NCI-H1436 treated with DMSO at 0.1 percent for 48 hours (cell line): ENCODE measurements around the gene INTS1.
A peak's percentile ranks its signal among the peaks of the same experiment; 100 is the strongest.
"Not testable (repeated sequence)": the region's sequence is repeated elsewhere in the genome, so short reads cannot be mapped to it uniquely, and the experiment has no call there.

ENCODE experiments used
- DNase-seq: peaks from one replicate; lab custom pipeline; 2025; lab: John Stamatoyannopoulos, UW

The INTS1 gene

GRCh38 chr7:1460821-1461645 is 43.2 kb downstream of the INTS1 start:
- DNase-seq = no peak

DNA sequence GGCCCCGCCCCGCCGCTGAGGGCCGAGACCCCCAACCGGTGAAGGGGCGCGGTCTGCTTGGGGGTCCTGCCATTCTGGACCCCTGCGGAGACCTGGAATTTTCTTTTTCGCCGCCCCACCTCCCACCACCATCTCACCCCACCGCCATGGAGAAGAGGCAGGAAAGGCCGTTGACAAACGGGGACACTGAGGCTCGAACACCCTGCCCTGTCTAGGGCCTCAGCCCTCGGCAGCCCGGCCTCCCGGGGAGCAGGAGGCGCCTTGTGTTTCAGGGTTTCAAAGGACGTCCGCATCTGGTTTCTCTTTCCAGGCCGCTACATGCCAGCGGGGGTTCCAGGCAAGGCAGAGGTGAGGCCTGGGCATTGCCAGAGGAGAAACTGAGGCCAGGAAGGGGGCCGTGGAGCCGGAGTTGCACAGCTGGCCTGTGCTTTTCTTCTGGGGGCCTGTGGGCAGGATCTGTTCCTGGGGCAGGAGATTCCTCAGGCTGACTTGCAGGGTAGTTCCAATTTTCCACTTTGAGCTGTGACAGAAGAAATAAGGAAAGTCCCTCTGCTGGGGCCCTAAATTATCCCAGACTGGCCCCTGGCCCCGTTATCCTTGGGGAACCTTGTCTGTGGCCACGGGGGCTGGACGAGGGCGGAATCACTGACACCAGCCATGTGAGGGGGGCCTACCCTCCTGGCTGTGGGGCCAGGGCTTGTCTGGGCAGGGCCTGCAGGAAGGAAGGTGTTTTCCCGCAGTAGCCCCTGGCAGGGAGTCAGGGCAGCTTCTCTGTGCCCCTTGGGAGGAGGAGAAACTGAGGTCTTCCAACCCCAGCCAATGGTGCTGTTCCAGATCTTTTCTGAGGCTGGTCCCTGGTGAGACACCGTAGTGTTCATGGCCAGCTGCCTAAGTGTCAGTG is 44.0 kb downstream of the INTS1 start:
- no peak for DNase-seq

GRCh38 chr7:1459512-1459892 is 44.7 kb downstream of the INTS1 start:
- peak; percentile 82 for DNase-seq

- no peak for DNase-seq
These were observed 45.3 kb downstream of the INTS1 start, which contains the start of gene MICALL2 for GRCh38 chr7:1458683-1459511. MICALL2 (minus strand) TSS chr7:1459470; CDS start chr7:1459326, 144 bp downstream.

GRCh38 chr7:1457949-1458682 is 46.1 kb downstream of the INTS1 start:
- DNase-seq = no peak

GRCh38 chr7:1457059-1457948 is 46.9 kb downstream of the INTS1 start:
- no peak for DNase-seq

- DNase-seq = no peak
These were observed 48.2 kb downstream of the INTS1 start for GRCh38 chr7:1455955-1456354.

DNA sequence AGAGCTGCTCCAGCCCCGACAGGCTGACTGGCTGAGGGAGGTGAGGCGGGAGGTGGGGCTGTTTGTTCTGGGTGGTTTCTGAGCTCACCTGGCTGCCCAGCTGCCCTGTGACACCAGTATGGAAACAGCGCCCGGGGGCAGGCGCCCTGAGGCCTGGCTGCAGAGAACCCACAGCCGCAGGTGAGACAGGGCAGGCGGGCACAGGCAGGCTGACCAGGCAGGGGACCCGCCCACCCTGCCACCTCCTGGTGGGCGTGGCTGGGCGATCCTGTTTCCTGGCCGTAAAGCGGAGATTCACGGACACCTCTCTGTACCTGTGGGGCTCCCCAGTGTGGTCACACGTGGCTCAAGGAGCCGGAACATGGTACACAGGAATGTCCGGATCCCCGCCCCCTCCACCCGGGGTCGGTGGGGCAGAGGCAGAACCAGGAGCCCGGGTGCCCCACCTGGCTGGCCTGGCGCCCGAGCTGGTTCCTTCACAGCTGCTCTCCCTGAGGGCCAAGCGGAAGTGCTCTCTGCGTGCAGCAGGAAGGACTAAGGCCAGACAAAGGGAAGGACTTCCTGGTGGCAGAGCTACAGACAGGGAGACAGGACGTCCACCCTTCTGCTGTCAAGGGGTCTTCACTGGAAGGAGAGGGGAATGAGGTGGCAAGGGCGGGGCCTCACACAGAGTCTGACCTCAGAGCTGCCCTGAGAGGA is 48.8 kb downstream of the INTS1 start:
- no peak for DNase-seq

GRCh38 chr7:1454542-1454941 is 49.6 kb downstream of the INTS1 start:
- no peak for DNase-seq

GRCh38 chr7:1452205-1452604 is 52.0 kb downstream of the INTS1 start:
- no peak for DNase-seq

DNA sequence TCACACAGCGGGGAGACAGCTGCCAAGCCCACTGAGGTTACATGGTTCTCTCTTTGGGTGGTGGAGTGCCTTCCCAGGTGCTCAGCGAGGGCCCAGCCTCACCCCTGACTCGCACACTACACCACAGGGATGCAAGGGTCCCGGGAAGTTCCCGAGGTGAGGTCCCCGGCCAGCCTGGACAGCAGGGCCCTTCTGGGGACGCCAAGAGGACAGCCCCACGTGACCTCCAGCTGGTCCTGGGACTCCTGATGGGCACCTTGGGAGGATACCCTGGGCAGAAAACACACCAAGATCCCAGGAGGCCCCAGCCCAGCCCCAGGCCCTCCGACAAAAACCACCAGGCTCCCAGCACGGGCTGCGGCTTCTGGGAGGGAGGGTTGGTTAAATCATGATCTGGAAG is 53.2 kb downstream of the INTS1 start:
- DNase-seq = no peak

DNA sequence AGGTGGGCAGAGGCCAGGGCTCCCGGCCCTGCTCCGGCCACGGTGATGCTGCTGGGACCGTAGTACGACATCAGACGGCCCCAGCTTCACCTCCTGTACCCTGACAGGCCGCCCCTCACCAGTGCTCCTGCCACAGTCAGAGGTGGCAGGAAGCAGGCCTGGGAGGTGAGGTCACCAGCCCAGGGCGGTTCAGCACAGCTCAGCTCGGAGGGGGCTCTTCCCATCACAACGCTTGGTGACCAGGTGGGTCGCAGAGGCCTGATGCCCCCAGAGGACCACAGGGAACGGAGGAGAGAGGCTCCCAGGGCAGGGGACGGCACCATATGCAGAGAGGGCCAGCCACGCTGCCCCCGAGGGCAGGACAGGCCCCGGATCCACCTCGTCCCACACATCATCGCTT is 53.8 kb downstream of the INTS1 start:
- DNase-seq = no peak

GRCh38 chr7:1449951-1450350 is 54.2 kb downstream of the INTS1 start:
- no peak for DNase-seq

- no peak for DNase-seq
These were observed 54.7 kb downstream of the INTS1 start for GRCh38 chr7:1449501-1449900.

GRCh38 chr7:1448958-1449357 is 55.2 kb downstream of the INTS1 start:
- DNase-seq = no peak

DNA sequence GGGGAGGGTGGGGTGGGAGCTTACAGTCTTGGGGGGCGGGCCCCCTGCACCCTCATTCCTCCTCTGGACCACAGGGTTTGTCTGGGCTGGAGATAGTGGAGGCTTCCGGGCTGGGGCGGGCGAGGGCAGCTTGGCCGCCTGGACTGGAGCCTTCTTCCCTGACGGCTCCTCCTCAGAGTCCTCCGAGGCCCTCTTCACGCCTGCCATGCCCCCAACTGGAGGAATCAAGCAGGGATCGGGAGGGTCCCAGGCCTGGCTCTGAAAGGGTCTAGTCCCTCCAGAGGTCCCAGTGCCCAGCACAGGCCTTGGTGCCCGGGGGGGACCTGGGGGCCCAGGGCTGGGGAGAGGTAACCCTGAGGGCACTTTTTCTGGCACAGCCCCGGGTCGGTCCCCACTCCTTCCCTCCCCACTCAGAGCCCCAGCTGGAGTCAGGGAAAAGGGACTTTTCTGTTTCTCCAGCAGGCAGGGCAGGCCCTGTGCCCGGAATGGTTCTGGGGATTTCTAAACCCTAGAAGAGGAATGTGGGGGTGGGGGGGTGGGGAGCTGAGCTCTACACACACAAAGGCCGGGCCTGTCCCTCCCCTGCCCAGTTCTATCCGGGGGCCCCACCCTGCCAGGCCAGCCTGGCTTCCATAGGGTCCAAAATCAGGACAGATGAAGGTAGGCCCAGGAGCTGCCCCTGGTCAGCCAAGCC is 56.5 kb downstream of the INTS1 start:
- DNase-seq = no peak

- no peak for DNase-seq
These were observed 57.1 kb downstream of the INTS1 start for GRCh38 chr7:1447112-1447511.

- no peak for DNase-seq
These were observed 57.6 kb downstream of the INTS1 start for GRCh38 chr7:1446620-1447032.

DNA sequence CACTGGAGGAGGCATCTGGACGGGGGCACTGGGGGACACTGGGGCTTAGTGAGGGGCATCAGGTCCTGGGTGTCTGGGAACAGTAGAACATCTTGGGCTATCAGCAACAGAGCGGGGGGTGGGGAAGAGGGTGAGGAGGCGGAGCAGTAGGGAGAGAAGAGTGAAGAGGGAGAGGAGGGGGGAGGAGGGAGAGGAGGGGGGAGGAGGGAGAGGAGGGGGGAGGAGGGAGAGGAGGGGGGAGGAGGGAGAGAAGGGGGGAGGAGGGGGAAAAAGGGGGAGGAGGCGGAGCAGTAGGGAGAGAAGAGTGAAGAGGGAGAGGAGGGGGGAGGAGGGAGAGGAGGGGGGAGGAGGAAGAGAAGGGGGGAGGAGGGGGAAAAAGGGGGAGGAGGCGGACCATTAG is 58.2 kb downstream of the INTS1 start:
- not testable (repeated sequence) for DNase-seq
